Skeletal muscle tissue (tissue), 4 donors: ENCODE data around the gene PRKAR1A. TPM values are rescaled to one million over a fixed set of nuclear protein-coding genes. Genes with fewer than 3 reads are reported as not detected.

Source experiments
- H3K27ac ChIP-seq: one replicate; pipeline ENCODE4 v1.7.0; 2013; ENCODE audit warnings: mild to moderate bottlenecking, low read depth, low read length, inconsistent platforms
- H3K27me3 ChIP-seq, 3 donors: one replicate each; pipeline ENCODE4 v1.7.0; 2013; ENCODE audit warnings: low read length in 3 of 3; ENCODE audit not compliant: control insufficient read depth in 3 of 3, insufficient read depth in 3 of 3
- H3K36me3 ChIP-seq, 3 donors: one replicate each; pipeline ENCODE4 v1.7.0; 2013; ENCODE audit warnings: low read length in 3 of 3; ENCODE audit not compliant: control insufficient read depth in 3 of 3, insufficient read depth in 3 of 3
- H3K4me1 ChIP-seq, 3 donors: one replicate each; pipeline ENCODE4 v1.7.0; 2013; ENCODE audit warnings: low read length in 3 of 3, mild to moderate bottlenecking in 3 of 3; ENCODE audit not compliant: control insufficient read depth in 3 of 3, insufficient read depth in 3 of 3
- H3K4me3 ChIP-seq, 3 donors: one replicate each; pipeline ENCODE4 v1.7.0; 2013; ENCODE audit warnings: low read length in 3 of 3
- H3K9ac ChIP-seq, 3 donors: one replicate each; pipeline ENCODE4 v1.7.0; 2013; ENCODE audit warnings: low read length in 3 of 3, mild to moderate bottlenecking in 3 of 3, moderate library complexity in 2 of 3, low read depth in 1 of 3
- H3K9me3 ChIP-seq, 3 donors: one replicate each; pipeline ENCODE4 v1.7.0; 2013; ENCODE audit warnings: low read length in 3 of 3; ENCODE audit not compliant: control insufficient read depth in 3 of 3
- total RNA-seq: library from RNA; depleted of rRNA; stranded (reverse); fragments of >200 nt; gene quantifications from one replicate; pipeline ENCODE4 v1.2.3, GENCODE V29; 2014
- donor health status: Osteomylitis.

Gene PRKAR1A
- total RNA-seq, 1 donor from 2014 or later = 267 TPM

GRCh38 chr17:68584581-68585303, 72.5 kb downstream of the PRKAR1A start:
- no peaks in the 10 kb centered on the region for H3K9me3 ChIP-seq
- H3K9ac ChIP-seq = no peak overlapping the region
- H3K27ac ChIP-seq = no peak overlapping the region
- no peak overlapping the region for H3K4me3 ChIP-seq
- no peaks in the 10 kb centered on the region for H3K27me3 ChIP-seq
- peaks cover 0 to 6% (median 0%) of the 10 kb centered on the region in 3 donors for H3K36me3 ChIP-seq
- peaks cover 1 to 8% (median 5%) of the 10 kb centered on the region in 3 donors for H3K4me1 ChIP-seq

GRCh38 chr17:68585643-68586042, 73.4 kb downstream of the PRKAR1A start:
- Histone ChIP-seq H3K36me3 (peaks cover 0 to 6% (median 0%) of the 10 kb centered on the region in 3 donors), H3K4me1 (peaks cover 0 to 8% (median 2%) of the 10 kb centered on the region in 3 donors), H3K27ac (no peak overlapping the region), H3K27me3 (no peaks in the 10 kb centered on the region), H3K9me3 (no peaks in the 10 kb centered on the region), H3K9ac (no peak overlapping the region), H3K4me3 (no peak overlapping the region)

GRCh38 chr17:68587026-68587425, 74.8 kb downstream of the PRKAR1A start:
- Histone ChIP-seq H3K27ac (no peak overlapping the region), H3K4me1 (peaks cover 0 to 8% (median 0%) of the 10 kb centered on the region in 3 donors), H3K4me3 (no peak overlapping the region), H3K36me3 (peaks cover 0 to 6% (median 0%) of the 10 kb centered on the region in 3 donors), H3K9me3 (no peaks in the 10 kb centered on the region), H3K9ac (no peak overlapping the region), H3K27me3 (no peaks in the 10 kb centered on the region)

GRCh38 chr17:68587847-68588246, 75.6 kb downstream of the PRKAR1A start:
- no peak overlapping the region for H3K9ac ChIP-seq
- H3K4me1 ChIP-seq = peaks cover 0 to 11% (median 1%) of the 10 kb centered on the region in 3 donors
- peaks cover 0 to 6% (median 0%) of the 10 kb centered on the region in 3 donors for H3K36me3 ChIP-seq
- H3K9me3 ChIP-seq = no peaks in the 10 kb centered on the region
- no peak overlapping the region for H3K27ac ChIP-seq
- H3K4me3 ChIP-seq = no peak overlapping the region
- H3K27me3 ChIP-seq = no peaks in the 10 kb centered on the region

- H3K27me3 ChIP-seq = no peaks in the 10 kb centered on the region
- H3K9me3 ChIP-seq = no peaks in the 10 kb centered on the region
- no peak overlapping the region for H3K9ac ChIP-seq
- H3K4me1 ChIP-seq = peaks cover 1 to 15% (median 4%) of the 10 kb centered on the region in 3 donors
- H3K4me3 ChIP-seq = no peak overlapping the region
- peaks cover 0 to 6% (median 0%) of the 10 kb centered on the region in 3 donors for H3K36me3 ChIP-seq
- H3K27ac ChIP-seq = no peak overlapping the region
These were observed 76.1 kb downstream of the PRKAR1A start for GRCh38 chr17:68588362-68588761.

GRCh38 chr17:68589086-68589485, 76.9 kb downstream of the PRKAR1A start:
- Histone ChIP-seq H3K27ac (no peak overlapping the region), H3K4me1 (peaks cover 3 to 17% (median 7%) of the 10 kb centered on the region in 3 donors), H3K27me3 (no peaks in the 10 kb centered on the region), H3K9ac (no peak overlapping the region), H3K4me3 (no peak overlapping the region), H3K36me3 (peaks cover 0 to 6% (median 0%) of the 10 kb centered on the region in 3 donors), H3K9me3 (no peaks in the 10 kb centered on the region)

- Histone ChIP-seq H3K9me3 (no peaks in the 10 kb centered on the region), H3K27ac (no peak overlapping the region), H3K4me3 (no peak overlapping the region), H3K4me1 (peaks cover 3 to 26% (median 13%) of the 10 kb centered on the region in 3 donors), H3K9ac (no peak overlapping the region), H3K27me3 (no peaks in the 10 kb centered on the region), H3K36me3 (peaks cover 0 to 4% (median 0%) of the 10 kb centered on the region in 3 donors)
These were observed 79.4 kb downstream of the PRKAR1A start for GRCh38 chr17:68591583-68591982.

- peaks cover 3 to 28% (median 13%) of the 10 kb centered on the region in 3 donors for H3K4me1 ChIP-seq
- no peak overlapping the region for H3K9ac ChIP-seq
- peaks cover 0 to 4% (median 0%) of the 10 kb centered on the region in 3 donors for H3K36me3 ChIP-seq
- H3K9me3 ChIP-seq = no peaks in the 10 kb centered on the region
- H3K27me3 ChIP-seq = no peaks in the 10 kb centered on the region
- no peak overlapping the region for H3K4me3 ChIP-seq
- H3K27ac ChIP-seq = no peak overlapping the region
These were observed 79.8 kb downstream of the PRKAR1A start for GRCh38 chr17:68592009-68592408.

GRCh38 chr17:68592682-68593641, 80.7 kb downstream of the PRKAR1A start:
- peaks cover 0 to 4% (median 0%) of the 10 kb centered on the region in 3 donors for H3K36me3 ChIP-seq
- H3K9me3 ChIP-seq = no peaks in the 10 kb centered on the region
- no peak overlapping the region for H3K4me3 ChIP-seq
- H3K4me1 ChIP-seq = peaks cover 3 to 28% (median 13%) of the 10 kb centered on the region in 3 donors
- no peak overlapping the region for H3K9ac ChIP-seq
- no peaks in the 10 kb centered on the region for H3K27me3 ChIP-seq
- H3K27ac ChIP-seq = no peak overlapping the region
